GM12878 (cell line): ENCODE results near the gene SMKR1. TPM values are rescaled to one million over a fixed set of nuclear protein-coding genes. Genes with fewer than 3 reads are reported as not detected.

Experiments
- ATAC-seq: fragments of 200-7000 bp; cut with Tn5 transposase; 3 replicates; pipeline ENCODE4 v1.9.1; 2020; ENCODE audit warnings: mild to moderate bottlenecking, moderate library complexity
- BruUV-seq: library from RNA; stranded (reverse); fragments of 400-500 nt; replicated peaks from 2 replicates; lab custom pipeline; 2021; lab: Mats Ljungman, UMichigan
- CTCF ChIA-PET: fragments of 300-600 bp; sonication (Branson Sonifier 250); formaldehyde crosslinking; extraction: SDS; loops from one replicate; lab custom pipeline; 2021; ENCODE audit warnings: inconsistent platforms; lab: Yijun Ruan, JAX
- POLR2A ChIA-PET: fragments of 350-600 bp; formaldehyde crosslinking; extraction: SDS; loops from one replicate; lab custom pipeline; 2021; ENCODE audit warnings: inconsistent platforms; lab: Charles Lee
- RAD21 ChIA-PET: fragments of 300-600 bp; sonication (Branson Sonifier 250); formaldehyde crosslinking; loops from one replicate; lab custom pipeline; 2023; ENCODE audit warnings: antibody characterized with exemption; ENCODE audit not compliant: unreplicated experiment; lab: Charles Lee
- SMC1A ChIA-PET: fragments of 300-600 bp; sonication (Branson Sonifier 250); formaldehyde crosslinking; loops from one replicate; lab custom pipeline; 2023; ENCODE audit not compliant: unreplicated experiment, uncharacterized antibody; lab: Charles Lee
- DNase-seq: peaks from one replicate; pipeline ENCODE4 v3.0.0-alpha.2; 2011; ENCODE audit warnings: low read depth, low spot score
- FAIRE-seq: peaks from 3 replicates; lab custom pipeline; 2011; peaks lifted over from hg19 to GRCh38; lab: Jason Lieb, UNC
- H2AFZ ChIP-seq: 2 replicates; pipeline ENCODE4 v1.6.0; 2011; ENCODE audit warnings: low read depth, low read length, control low read depth; ENCODE audit not compliant: control insufficient read depth
- H3K27ac ChIP-seq: 2 replicates; pipeline ENCODE4 v1.5.1; 2011; ENCODE audit warnings: control low read depth; ENCODE audit not compliant: control insufficient read depth, insufficient read depth
- H3K27me3 ChIP-seq, 2 experiments: replicated peaks in 1 of 2; 2 replicates each; pipeline versions ENCODE4 v1.6.0 to v1.6.1; 2011; ENCODE audit warnings: low read length in 1 of 2; ENCODE audit not compliant: control insufficient read depth in 2 of 2, insufficient read depth in 2 of 2
- H3K36me3 ChIP-seq, 2 experiments: 2 replicates each; pipeline ENCODE4 v1.5.1; 2011; ENCODE audit warnings: low read length in 1 of 2; ENCODE audit not compliant: control insufficient read depth in 2 of 2, insufficient read depth in 2 of 2
- H3K4me1 ChIP-seq: 2 replicates; pipeline ENCODE4 v1.6.1; 2011; ENCODE audit warnings: mild to moderate bottlenecking, low read length, moderate library complexity, mixed read lengths; ENCODE audit not compliant: control insufficient read depth, insufficient read depth
- H3K4me2 ChIP-seq: 2 replicates; pipeline ENCODE4 v1.6.0; 2011; ENCODE audit warnings: control low read depth; ENCODE audit not compliant: control insufficient read depth, insufficient read depth
- H3K4me3 ChIP-seq: fragments of 200-600 bp; sonication (generic); 2 replicates; pipeline ENCODE4 v1.5.1; 2016
- H3K79me2 ChIP-seq: 2 replicates; pipeline ENCODE4 v1.6.0; 2011; ENCODE audit warnings: low read length; ENCODE audit not compliant: control insufficient read depth, insufficient read depth
- H3K9ac ChIP-seq: 2 replicates; pipeline ENCODE4 v1.8.0; 2011; ENCODE audit warnings: low read length, control low read depth, mixed read lengths; ENCODE audit not compliant: control insufficient read depth, insufficient read depth
- H3K9me3 ChIP-seq: replicated peaks from 3 replicates; pipeline ENCODE4 v1.5.1; 2011; ENCODE audit warnings: mild to moderate bottlenecking, low read length; ENCODE audit not compliant: control insufficient read depth, insufficient read depth
- H4K20me1 ChIP-seq: 2 replicates; pipeline ENCODE4 v1.6.0; 2011; ENCODE audit not compliant: control insufficient read depth, insufficient read depth
- CBX3 ChIP-seq: fragments of 200-600 bp; sonication (generic); IDR thresholded peaks from 2 replicates; pipeline ENCODE4 v1.6.1; 2016; ENCODE audit warnings: low read depth, borderline replicate concordance
- EZH2 ChIP-seq: IDR thresholded peaks from 2 replicates; pipeline ENCODE4 v1.6.1; 2012; ENCODE audit warnings: low read depth, mild to moderate bottlenecking, control low read depth, inconsistent platforms, low read length, borderline replicate concordance; ENCODE audit not compliant: control insufficient read depth
- FOXK2 ChIP-seq: fragments of 450-650 bp; IDR thresholded peaks from 2 replicates; pipeline ENCODE4 v1.6.1; 2017; ENCODE audit warnings: mild to moderate bottlenecking, moderate library complexity
- HDGF ChIP-seq: fragments of 450-650 bp; IDR thresholded peaks from 2 replicates; pipeline ENCODE4 v1.6.1; 2016; ENCODE audit warnings: antibody characterized with exemption
- NR2C1 ChIP-seq: fragments of 450-650 bp; IDR thresholded peaks from 2 replicates; pipeline ENCODE4 v1.6.1; 2017; ENCODE audit warnings: antibody characterized with exemption, mild to moderate bottlenecking, moderate library complexity
- RB1 ChIP-seq: fragments of 450-650 bp; formaldehyde crosslinking; IDR thresholded peaks from 2 replicates; pipeline ENCODE4 v1.6.1; 2017; ENCODE audit warnings: mild to moderate bottlenecking, borderline replicate concordance
- RCOR1 ChIP-seq: conservative IDR thresholded peaks from 2 replicates; pipeline ENCODE4 v1.6.1; 2012; ENCODE audit warnings: low read depth, low read length, improper control_type of control experiment
- YY1 ChIP-seq: IDR thresholded peaks from 2 replicates; pipeline ENCODE4 v1.6.1; 2011; ENCODE audit warnings: low read depth, mild to moderate bottlenecking, low read length
- WGBS: methylation state at CpG from one replicate; pipeline ENCODE4 v1.1.6; 2016; ENCODE audit warnings: low lambda C conversion rate; ENCODE audit not compliant: insufficient replicate concordance, insufficient coverage; ENCODE audit errors: missing lambda C conversion rate; 5-methylcytosine and 5-hydroxymethylcytosine counted together
- in situ Hi-C: fragments of 300-500 bp; cut with MboI; formaldehyde crosslinking; loops from 9 replicates; pipeline ENCODE4 v1.14.3; 2018; ENCODE audit warnings: mixed read lengths
- intact Hi-C: fragments of 100-400 bp; cut with micrococcal nuclease; formaldehyde crosslinking; loops from one replicate; pipeline ENCODE4 v1.14.2; 2022; ENCODE audit not compliant: unreplicated experiment
- polyA plus RNA-seq, 11 experiments: library from polyadenylated mRNA; depleted of rRNA in 4 of 11; unstranded in 6 of 11; stranded (reverse) in 5 of 11; fragments of >200 nt; fragmentation: Nextera tagmentation in 4 of 11; fragmentation: Illumina TruSeq in 1 of 11; extraction: Ambion mirVana in 4 of 11; extraction: Trizol in 1 of 11; gene quantifications; 1 replicate in 1 of 11; 2 replicates in 10 of 11; pipeline versions ENCODE4 v1.2.1 to v1.2.3, GENCODE V29; 2011 to 2016; ENCODE audit warnings: inconsistent platforms in 2 of 11, missing spikeins in 2 of 11, low read depth in 1 of 11
- total RNA-seq, 4 experiments: library from RNA; depleted of rRNA in 3 of 4; stranded (reverse); fragments of >200 nt in 3 of 4; fragmentation: Illumina TruSeq in 1 of 4; extraction: Trizol in 1 of 4; gene quantifications; 2 replicates each; pipeline versions ENCODE4 v1.2.1 to v1.2.3, GENCODE V29; 2013 to 2021
- TF ChIP-seq, protein P1 (sequence below): fragments of 450-650 bp; formaldehyde crosslinking; IDR thresholded peaks from 2 replicates; pipeline ENCODE4 v1.4.0; 2022; ENCODE audit warnings: mild to moderate bottlenecking, moderate library complexity
- TF ChIP-seq, protein P2 (sequence below): IDR thresholded peaks from 2 replicates; pipeline ENCODE4 v1.6.1; 2012; ENCODE audit warnings: low read depth, low read length, improper control_type of control experiment

The SMKR1 gene
- total and polyA plus RNA-seq, 10 of the 15 experiments (the other 5 are each of a cell fraction or from before 2014, with no cell fraction given): 0.37 to 2.6 (median 0.83) TPM

DNA sequence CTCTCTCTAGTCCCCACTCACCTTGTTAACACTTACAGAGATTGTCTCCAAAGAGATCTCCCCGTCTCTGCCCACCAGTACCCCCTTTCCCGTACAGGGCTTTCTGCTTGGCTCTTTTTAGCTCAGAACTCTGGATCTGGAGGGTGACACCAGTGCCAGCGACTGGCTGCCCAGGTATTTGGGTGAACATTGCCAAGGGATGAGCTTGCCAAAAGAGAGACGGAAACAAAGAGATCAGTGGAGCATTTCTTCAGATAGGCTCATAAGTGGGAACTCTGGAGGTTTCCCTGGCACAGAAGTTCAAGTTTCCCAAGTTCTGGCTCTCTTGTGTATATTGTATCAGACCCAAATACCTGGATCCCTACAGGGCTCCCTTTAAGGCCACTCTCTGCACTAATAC, 38.1 kb upstream of the SMKR1 start:
- 99% methylated on average over 4 of the region's 4 CpGs for WGBS
- Histone ChIP-seq H3K79me2 (no peaks in the 10 kb centered on the region), H3K4me3 (no peak overlapping the region), H3K9me3 (no peaks in the 10 kb centered on the region), H4K20me1 (no peaks in the 10 kb centered on the region), H2AFZ (no peak overlapping the region), H3K27ac (no peak overlapping the region), H3K9ac (no peak overlapping the region), H3K4me2 (no peak overlapping the region), H3K36me3 (no peaks in the 10 kb centered on the region), H3K4me1 (no peaks in the 10 kb centered on the region), H3K27me3 (no peaks in the 10 kb centered on the region)
- no peak for FAIRE-seq
- no TSS peak for BruUV-seq
- TF ChIP-seq HDGF: no peak
- ChIA-PET POLR2A (interaction anchor here (1.3 kb wide), 1 partner anchor 93 kb away, joined by 14 read pairs; no protein-coding TSS in a partner anchor), RAD21 (no interaction called here), SMC1A (interaction anchor here (0.9 to 11.7 kb wide), 4 partner anchors 11 to 121 kb away, joined by 3 to 165 read pairs (median 4); no protein-coding TSS in a partner anchor), CTCF (interaction anchor here (1.2 to 3.4 kb wide), 4 partner anchors 62 to 121 kb away, joined by 3 to 12 read pairs (median 8); no protein-coding TSS in a partner anchor)
- intact Hi-C loops: no loop called here
- in situ Hi-C loops: loop anchor here (5.0 kb wide), 1 partner anchor 97 kb away; no protein-coding TSS in a partner anchor
- DNase-seq: no peak
- ATAC-seq: no peak

DNA sequence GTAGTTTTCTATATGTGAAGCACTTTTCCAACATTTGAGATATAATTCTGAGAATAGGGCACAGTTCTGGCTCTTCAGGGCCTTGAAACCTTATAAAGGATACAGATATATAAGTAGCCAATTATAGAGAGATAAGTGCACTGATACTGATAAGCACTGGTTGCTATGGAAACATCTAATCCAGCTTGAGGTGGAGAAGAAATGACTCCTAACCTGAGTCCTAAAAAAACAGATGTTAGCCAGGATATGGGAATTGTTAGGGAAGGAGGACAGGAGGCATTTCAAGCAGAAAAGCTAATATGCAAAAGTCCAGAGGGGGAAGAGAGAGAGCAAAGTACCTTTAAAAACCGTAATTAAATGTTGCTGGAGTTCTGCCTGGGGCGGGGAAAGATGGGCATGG, 37.3 kb upstream of the SMKR1 start:
- Histone ChIP-seq H2AFZ (no peak overlapping the region), H3K4me2 (no peak overlapping the region), H4K20me1 (no peaks in the 10 kb centered on the region), H3K27ac (no peak overlapping the region), H3K36me3 (no peaks in the 10 kb centered on the region), H3K79me2 (no peaks in the 10 kb centered on the region), H3K27me3 (no peaks in the 10 kb centered on the region), H3K4me1 (no peaks in the 10 kb centered on the region), H3K4me3 (no peak overlapping the region), H3K9ac (no peak overlapping the region), H3K9me3 (no peaks in the 10 kb centered on the region)
- no peak for ATAC-seq
- RAD21 ChIA-PET: interaction anchor here (0.7 to 1.5 kb wide), 3 partner anchors 64 to 122 kb away, joined by 3 read pairs; no protein-coding TSS in a partner anchor
- POLR2A ChIA-PET: interaction anchor here (1.0 to 1.3 kb wide), 2 partner anchors 21 to 94 kb away, joined by 3 to 14 read pairs; no protein-coding TSS in a partner anchor
- intact Hi-C loops: no loop called here
- CTCF ChIA-PET: interaction anchor here (0.8 to 2.5 kb wide), 4 partner anchors 87 to 172 kb away, joined by 3 to 12 read pairs (median 4); no protein-coding TSS in a partner anchor
- FAIRE-seq: no peak
- in situ Hi-C loops: no loop called here
- SMC1A ChIA-PET: interaction anchor here (1.0 to 11.7 kb wide), 4 partner anchors 63 to 122 kb away, joined by 3 to 165 read pairs (median 4); no protein-coding TSS in a partner anchor
- DNase-seq: no peak
- WGBS: 96% methylated on average over 2 of the region's 2 CpGs
- no TSS peak for BruUV-seq
- TF ChIP-seq NR2C1 (no peak), HDGF (no peak), RB1 (no peak), YY1 (no peak), CBX3 (no peak), EZH2 (no peak), FOXK2 (no peak), RCOR1 (no peak)
- TF ChIP-seq, protein P1, sequence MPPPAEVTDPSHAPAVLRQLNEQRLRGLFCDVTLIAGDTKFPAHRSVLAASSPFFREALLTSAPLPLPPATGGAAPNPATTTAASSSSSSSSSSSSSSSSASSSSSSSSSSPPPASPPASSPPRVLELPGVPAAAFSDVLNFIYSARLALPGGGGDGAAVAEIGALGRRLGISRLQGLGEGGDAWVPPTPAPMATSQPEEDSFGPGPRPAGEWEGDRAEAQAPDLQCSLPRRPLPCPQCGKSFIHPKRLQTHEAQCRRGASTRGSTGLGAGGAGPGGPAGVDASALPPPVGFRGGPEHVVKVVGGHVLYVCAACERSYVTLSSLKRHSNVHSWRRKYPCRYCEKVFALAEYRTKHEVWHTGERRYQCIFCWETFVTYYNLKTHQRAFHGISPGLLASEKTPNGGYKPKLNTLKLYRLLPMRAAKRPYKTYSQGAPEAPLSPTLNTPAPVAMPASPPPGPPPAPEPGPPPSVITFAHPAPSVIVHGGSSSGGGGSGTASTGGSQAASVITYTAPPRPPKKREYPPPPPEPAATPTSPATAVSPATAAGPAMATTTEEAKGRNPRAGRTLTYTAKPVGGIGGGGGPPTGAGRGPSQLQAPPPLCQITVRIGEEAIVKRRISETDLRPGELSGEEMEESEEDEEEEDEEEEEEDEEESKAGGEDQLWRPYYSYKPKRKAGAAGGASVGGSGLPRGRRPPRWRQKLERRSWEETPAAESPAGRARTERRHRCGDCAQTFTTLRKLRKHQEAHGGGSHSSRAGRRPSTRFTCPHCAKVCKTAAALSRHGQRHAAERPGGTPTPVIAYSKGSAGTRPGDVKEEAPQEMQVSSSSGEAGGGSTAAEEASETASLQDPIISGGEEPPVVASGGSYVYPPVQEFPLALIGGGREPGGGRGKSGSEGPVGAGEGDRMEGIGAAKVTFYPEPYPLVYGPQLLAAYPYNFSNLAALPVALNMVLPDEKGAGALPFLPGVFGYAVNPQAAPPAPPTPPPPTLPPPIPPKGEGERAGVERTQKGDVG (CRISPR knock-in tag): no peak
- TF ChIP-seq, protein P2, sequence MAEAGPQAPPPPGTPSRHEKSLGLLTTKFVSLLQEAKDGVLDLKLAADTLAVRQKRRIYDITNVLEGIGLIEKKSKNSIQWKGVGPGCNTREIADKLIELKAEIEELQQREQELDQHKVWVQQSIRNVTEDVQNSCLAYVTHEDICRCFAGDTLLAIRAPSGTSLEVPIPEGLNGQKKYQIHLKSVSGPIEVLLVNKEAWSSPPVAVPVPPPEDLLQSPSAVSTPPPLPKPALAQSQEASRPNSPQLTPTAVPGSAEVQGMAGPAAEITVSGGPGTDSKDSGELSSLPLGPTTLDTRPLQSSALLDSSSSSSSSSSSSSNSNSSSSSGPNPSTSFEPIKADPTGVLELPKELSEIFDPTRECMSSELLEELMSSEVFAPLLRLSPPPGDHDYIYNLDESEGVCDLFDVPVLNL: no peak
